Smooth muscle cell (in vitro differentiated cells): Measurements from ENCODE around the gene RERG. TPM values are rescaled to one million over a fixed set of nuclear protein-coding genes. Genes with fewer than 3 reads are reported as not detected.

ENCODE experiments used
- DNase-seq: peaks from one replicate; lab custom pipeline; 2025; ENCODE audit not compliant: unreplicated experiment; lab: John Stamatoyannopoulos, UW
- H2AFZ ChIP-seq: fragments of 200-600 bp; sonication (generic); 2 replicates; pipeline ENCODE4 v1.6.0; 2016; ENCODE audit warnings: antibody characterized with exemption, low read depth, mild to moderate bottlenecking
- H3F3A ChIP-seq: fragments of 200-600 bp; sonication (generic); 2 replicates; pipeline ENCODE4 v1.6.0; 2017; ENCODE audit warnings: antibody characterized with exemption, low read depth
- H3K27ac ChIP-seq: fragments of 200-600 bp; sonication (generic); 2 replicates; pipeline ENCODE4 v1.5.1; 2016; ENCODE audit warnings: low read depth, mild to moderate bottlenecking
- H3K27me3 ChIP-seq: fragments of 200-600 bp; sonication (generic); 2 replicates; pipeline ENCODE4 v1.6.1; 2016; ENCODE audit warnings: low read depth, mild to moderate bottlenecking
- H3K36me3 ChIP-seq: fragments of 200-600 bp; sonication (generic); 2 replicates; pipeline ENCODE4 v1.5.1; 2016; ENCODE audit warnings: low read depth
- H3K4me1 ChIP-seq: fragments of 200-600 bp; sonication (generic); 2 replicates; pipeline ENCODE4 v1.5.1; 2016; ENCODE audit warnings: low read depth
- H3K4me2 ChIP-seq: fragments of 200-600 bp; sonication (generic); 2 replicates; pipeline ENCODE4 v1.6.0; 2016; ENCODE audit warnings: mild to moderate bottlenecking
- H3K4me3 ChIP-seq: fragments of 200-600 bp; sonication (generic); 2 replicates; pipeline ENCODE4 v1.5.1; 2016; ENCODE audit warnings: mild to moderate bottlenecking
- H3K79me2 ChIP-seq: fragments of 200-600 bp; sonication (generic); 2 replicates; pipeline ENCODE4 v1.6.0; 2016; ENCODE audit warnings: low read depth, mild to moderate bottlenecking
- H3K9ac ChIP-seq: fragments of 200-600 bp; sonication (generic); 2 replicates; pipeline ENCODE4 v1.6.0; 2016; ENCODE audit warnings: low read depth
- H3K9me3 ChIP-seq: fragments of 200-600 bp; sonication (generic); replicated peaks from 2 replicates; pipeline ENCODE4 v1.5.1; 2016; ENCODE audit warnings: low read depth
- H4K20me1 ChIP-seq: fragments of 200-600 bp; sonication (generic); 2 replicates; pipeline ENCODE4 v1.6.0; 2016; ENCODE audit warnings: low read depth
- WGBS: methylation state at CpG from one replicate; pipeline ENCODE4 v1.1.7; 2016; ENCODE audit warnings: low lambda C conversion rate; 5-methylcytosine and 5-hydroxymethylcytosine counted together
- polyA plus RNA-seq: library from polyadenylated mRNA; unstranded; fragments of >200 nt; fragmentation: Nextera tagmentation; extraction: Ambion mirVana; gene quantifications from 2 replicates; pipeline ENCODE4 v1.2.1, GENCODE V29; 2016
- total RNA-seq: library from RNA; depleted of rRNA; stranded (reverse); fragments of >200 nt; gene quantifications from 2 replicates; pipeline ENCODE4 v1.2.3, GENCODE V29; 2014
- TF ChIP-seq, protein P1 (sequence below): fragments of 200-600 bp; sonication (generic); IDR thresholded peaks from 2 replicates; pipeline ENCODE4 v1.5.1; 2017; ENCODE audit warnings: borderline replicate concordance, mild to moderate bottlenecking, antibody characterized with exemption; ENCODE audit not compliant: insufficient read depth, poor library complexity, severe bottlenecking

The RERG gene
- total and polyA plus RNA-seq, 2 experiments from 2014 or later = 0.04 TPM; not detected in 1

DNA sequence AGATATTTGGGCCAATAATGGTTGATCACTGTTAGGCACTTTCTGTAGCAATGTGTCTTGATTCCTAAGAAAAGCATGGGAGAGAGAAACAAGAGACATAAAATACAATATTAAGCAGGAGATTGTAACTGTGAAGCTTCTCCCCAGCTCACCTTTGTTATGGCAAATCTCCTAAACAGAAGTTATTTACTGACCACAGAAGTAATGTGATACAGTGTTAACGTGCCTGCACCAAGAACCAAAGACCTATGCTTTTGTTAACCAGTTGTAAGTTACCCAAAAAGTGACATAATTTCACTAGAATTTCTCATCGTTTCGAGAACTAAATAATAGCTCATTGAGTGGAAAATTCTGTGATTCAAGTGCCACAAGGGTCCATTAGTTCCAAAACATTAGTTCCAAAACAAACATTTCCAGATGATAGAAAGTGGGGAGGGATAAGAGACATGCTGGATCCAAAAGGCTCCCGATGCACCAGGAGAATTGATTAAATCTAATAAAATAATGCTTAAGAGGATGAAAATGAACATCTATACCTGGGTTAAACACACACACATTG lies 14.3 kb downstream of the RERG start:
- H3K9me3 ChIP-seq = no peaks in the 10 kb centered on the region
- H3K36me3 ChIP-seq = no peaks in the 10 kb centered on the region
- H3K27ac ChIP-seq = no peak overlapping the region
- H3K27me3 ChIP-seq = no peaks in the 10 kb centered on the region
- WGBS = 86% methylated on average over 4 of the region's 4 CpGs
- no peak overlapping the region for H3K4me2 ChIP-seq
- no peak overlapping the region for H3K4me3 ChIP-seq
- no peak overlapping the region for H3K9ac ChIP-seq
- H3K4me1 ChIP-seq = no peaks in the 10 kb centered on the region
- TF ChIP-seq, protein P1, sequence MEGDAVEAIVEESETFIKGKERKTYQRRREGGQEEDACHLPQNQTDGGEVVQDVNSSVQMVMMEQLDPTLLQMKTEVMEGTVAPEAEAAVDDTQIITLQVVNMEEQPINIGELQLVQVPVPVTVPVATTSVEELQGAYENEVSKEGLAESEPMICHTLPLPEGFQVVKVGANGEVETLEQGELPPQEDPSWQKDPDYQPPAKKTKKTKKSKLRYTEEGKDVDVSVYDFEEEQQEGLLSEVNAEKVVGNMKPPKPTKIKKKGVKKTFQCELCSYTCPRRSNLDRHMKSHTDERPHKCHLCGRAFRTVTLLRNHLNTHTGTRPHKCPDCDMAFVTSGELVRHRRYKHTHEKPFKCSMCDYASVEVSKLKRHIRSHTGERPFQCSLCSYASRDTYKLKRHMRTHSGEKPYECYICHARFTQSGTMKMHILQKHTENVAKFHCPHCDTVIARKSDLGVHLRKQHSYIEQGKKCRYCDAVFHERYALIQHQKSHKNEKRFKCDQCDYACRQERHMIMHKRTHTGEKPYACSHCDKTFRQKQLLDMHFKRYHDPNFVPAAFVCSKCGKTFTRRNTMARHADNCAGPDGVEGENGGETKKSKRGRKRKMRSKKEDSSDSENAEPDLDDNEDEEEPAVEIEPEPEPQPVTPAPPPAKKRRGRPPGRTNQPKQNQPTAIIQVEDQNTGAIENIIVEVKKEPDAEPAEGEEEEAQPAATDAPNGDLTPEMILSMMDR = no peak
- no peaks in the 10 kb centered on the region for H3F3A ChIP-seq
- no peak for DNase-seq
- no peaks in the 10 kb centered on the region for H3K79me2 ChIP-seq
- H4K20me1 ChIP-seq = no peaks in the 10 kb centered on the region
- H2AFZ ChIP-seq = no peak overlapping the region

DNA sequence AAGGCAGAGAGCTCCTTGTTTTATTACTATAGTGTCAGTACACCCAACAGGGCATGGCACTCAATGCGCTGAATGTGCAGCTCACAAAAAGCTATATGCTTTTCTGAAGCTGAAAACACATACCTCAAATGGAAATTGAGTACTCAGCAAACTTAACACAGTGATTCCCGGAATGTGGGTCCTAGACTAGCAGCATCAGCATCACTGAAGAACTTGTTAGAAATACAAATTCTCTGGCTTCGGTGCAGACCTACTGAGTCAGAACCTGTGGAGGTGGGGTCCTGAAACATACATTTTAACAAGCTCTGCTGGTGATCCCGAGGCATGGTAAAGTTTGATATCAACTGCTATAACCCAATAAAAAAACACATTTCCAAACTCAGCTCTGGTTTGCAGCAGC lies 14.9 kb downstream of the RERG start:
- Histone ChIP-seq H3K79me2 (no peaks in the 10 kb centered on the region), H3K27me3 (no peaks in the 10 kb centered on the region), H3K9ac (no peak overlapping the region), H2AFZ (no peak overlapping the region), H3K4me2 (no peak overlapping the region), H3K4me1 (no peaks in the 10 kb centered on the region), H3F3A (no peaks in the 10 kb centered on the region), H3K9me3 (no peaks in the 10 kb centered on the region), H4K20me1 (no peaks in the 10 kb centered on the region), H3K27ac (no peak overlapping the region), H3K4me3 (no peak overlapping the region), H3K36me3 (no peaks in the 10 kb centered on the region)
- DNase-seq = no peak
- WGBS = 64% methylated on average over 4 of the region's 4 CpGs
- TF ChIP-seq, protein P1 = no peak

DNA sequence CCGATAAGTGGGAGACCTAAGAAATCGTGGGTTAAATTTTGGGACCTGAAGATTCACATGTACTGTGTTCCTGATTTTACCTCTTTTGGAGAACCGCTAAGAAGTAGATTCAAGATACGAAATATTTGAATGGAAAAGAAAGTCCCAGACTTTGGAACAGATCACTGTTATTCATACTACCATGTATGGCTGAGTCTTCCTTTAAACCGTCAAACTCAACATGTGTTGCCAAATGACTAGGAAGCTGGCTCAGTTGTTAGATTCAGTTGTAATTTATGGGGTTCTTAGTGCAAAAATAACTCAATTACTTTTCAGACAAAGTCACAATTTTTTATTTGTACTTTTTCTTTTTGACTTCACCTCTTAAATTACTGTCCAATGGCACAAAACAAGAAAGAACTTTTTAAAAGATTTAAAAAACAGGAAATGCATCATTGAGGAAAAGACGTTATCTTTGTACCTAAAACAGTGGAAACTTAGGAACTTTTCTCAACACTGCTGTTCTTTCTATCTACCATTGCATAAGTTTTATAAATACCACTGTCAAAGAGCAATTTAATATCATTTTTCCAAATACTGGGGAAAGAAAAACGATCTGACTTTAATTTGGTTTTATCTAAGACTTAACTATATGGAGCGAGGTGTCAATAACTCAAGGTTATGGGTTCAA lies 15.7 kb downstream of the RERG start:
- WGBS = 95% methylated on average over 8 of the region's 8 CpGs
- no peak overlapping the region for H3K4me3 ChIP-seq

More for the DNA sequence above, 15.7 kb downstream of the RERG start:
- no peaks in the 10 kb centered on the region for H3K4me1 ChIP-seq
- no peak overlapping the region for H3K9ac ChIP-seq
- TF ChIP-seq, protein P1 = no peak
- H2AFZ ChIP-seq = no peak overlapping the region
- no peak overlapping the region for H3K27ac ChIP-seq
- no peaks in the 10 kb centered on the region for H3K9me3 ChIP-seq
- no peaks in the 10 kb centered on the region for H3K27me3 ChIP-seq
- H3K79me2 ChIP-seq = no peaks in the 10 kb centered on the region
- DNase-seq = no peak
- no peak overlapping the region for H3K4me2 ChIP-seq
- no peaks in the 10 kb centered on the region for H3K36me3 ChIP-seq
- H4K20me1 ChIP-seq = no peaks in the 10 kb centered on the region
- no peaks in the 10 kb centered on the region for H3F3A ChIP-seq
